HepG2 (cell line): ENCODE data around the gene RAP1A. TPM values are rescaled to one million over a fixed set of nuclear protein-coding genes. Genes with fewer than 3 reads are reported as not detected.
A peak's percentile ranks its signal among the peaks of the same experiment; 100 is the strongest.

Experiments used
- CREB1 ChIP-seq, 2 experiments: fragments of 450-650 bp in 1 of 2; IDR thresholded peaks; 2 replicates each; pipeline ENCODE4 v1.6.1; 2016 to 2017; ENCODE audit warnings: control low read depth in 1 of 2, mild to moderate bottlenecking in 1 of 2, missing compliant biosample characterization in 1 of 2, missing genetic modification characterization in 1 of 2
- GFI1 ChIP-seq: sonication (generic); formaldehyde crosslinking; IDR thresholded peaks from 2 replicates; pipeline ENCODE4 v1.5.0; 2020; ENCODE audit warnings: missing genetic modification reagents, mild to moderate bottlenecking, borderline replicate concordance
- HMG20A ChIP-seq: IDR thresholded peaks from 2 replicates; pipeline ENCODE4 v1.6.1; 2016; ENCODE audit warnings: borderline replicate concordance
- SMAD3 ChIP-seq: sonication (generic); formaldehyde crosslinking; IDR thresholded peaks from 2 replicates; pipeline ENCODE4 v1.4.0; 2020; ENCODE audit warnings: missing genetic modification reagents
- ZBTB7A ChIP-seq: sonication (generic); formaldehyde crosslinking; IDR thresholded peaks from 2 replicates; pipeline ENCODE4 v1.8.0; 2022; ENCODE audit warnings: mild to moderate bottlenecking, missing genetic modification reagents
- ZNF432 ChIP-seq: sonication (generic); formaldehyde crosslinking; IDR thresholded peaks from 2 replicates; pipeline ENCODE4 v1.5.0; 2020; ENCODE audit warnings: missing genetic modification reagents, mild to moderate bottlenecking, borderline replicate concordance
- ZNF614 ChIP-seq: IDR thresholded peaks from 2 replicates; pipeline ENCODE4 v1.6.1; 2018; ENCODE audit warnings: missing biosample characterization, missing genetic modification reagents, inconsistent platforms, borderline replicate concordance
- ZNF780A ChIP-seq: sonication (generic); formaldehyde crosslinking; IDR thresholded peaks from 2 replicates; pipeline ENCODE4 v1.8.0; 2022; ENCODE audit warnings: mild to moderate bottlenecking, missing genetic modification reagents, moderate library complexity
- ZNF790 ChIP-seq: sonication (generic); formaldehyde crosslinking; IDR thresholded peaks from 2 replicates; pipeline ENCODE4 v1.8.0; 2022; ENCODE audit warnings: missing genetic modification reagents, mild to moderate bottlenecking, borderline replicate concordance
- polyA plus RNA-seq, 8 experiments: library from polyadenylated mRNA; depleted of rRNA in 3 of 8; stranded (reverse) in 7 of 8; unstranded in 1 of 8; fragments of >200 nt; fragmentation: Illumina TruSeq in 4 of 8; extraction: Trizol in 4 of 8; gene quantifications; 2 replicates each; pipeline versions ENCODE4 v1.2.1 to v1.2.3, GENCODE V29; 2011 to 2016; ENCODE audit warnings: low read depth in 4 of 8, missing spikeins in 1 of 8, mixed read lengths in 1 of 8; ENCODE audit not compliant: insufficient read depth in 1 of 8
- total RNA-seq, 5 experiments: library from RNA; depleted of rRNA; stranded (reverse); fragments of >200 nt; fragmentation: Illumina TruSeq; extraction: Trizol; gene quantifications; 2 replicates each; pipeline ENCODE4 v1.2.3, GENCODE V29; 2016; ENCODE audit warnings: low read depth in 1 of 5
- TF ChIP-seq, protein P1 (sequence below): sonication (generic); formaldehyde crosslinking; IDR thresholded peaks from 2 replicates; pipeline ENCODE4 v1.5.1; 2020; ENCODE audit warnings: mild to moderate bottlenecking, missing genetic modification reagents, borderline replicate concordance
- TF ChIP-seq, protein P2 (sequence below): sonication (generic); formaldehyde crosslinking; conservative IDR thresholded peaks from 2 replicates; pipeline ENCODE4 v1.4.0; 2020; ENCODE audit warnings: missing genetic modification reagents
- TF ChIP-seq, protein P3 (sequence below): sonication (generic); formaldehyde crosslinking; IDR thresholded peaks from 2 replicates; pipeline ENCODE4 v1.5.0; 2020; ENCODE audit warnings: mild to moderate bottlenecking, missing genetic modification reagents, moderate library complexity

Gene RAP1A
- total and polyA plus RNA-seq, 2 of the 13 experiments (the other 11 are each of a cell fraction or from before 2014, with no cell fraction given) = 19.0 to 20.7 TPM

DNA sequence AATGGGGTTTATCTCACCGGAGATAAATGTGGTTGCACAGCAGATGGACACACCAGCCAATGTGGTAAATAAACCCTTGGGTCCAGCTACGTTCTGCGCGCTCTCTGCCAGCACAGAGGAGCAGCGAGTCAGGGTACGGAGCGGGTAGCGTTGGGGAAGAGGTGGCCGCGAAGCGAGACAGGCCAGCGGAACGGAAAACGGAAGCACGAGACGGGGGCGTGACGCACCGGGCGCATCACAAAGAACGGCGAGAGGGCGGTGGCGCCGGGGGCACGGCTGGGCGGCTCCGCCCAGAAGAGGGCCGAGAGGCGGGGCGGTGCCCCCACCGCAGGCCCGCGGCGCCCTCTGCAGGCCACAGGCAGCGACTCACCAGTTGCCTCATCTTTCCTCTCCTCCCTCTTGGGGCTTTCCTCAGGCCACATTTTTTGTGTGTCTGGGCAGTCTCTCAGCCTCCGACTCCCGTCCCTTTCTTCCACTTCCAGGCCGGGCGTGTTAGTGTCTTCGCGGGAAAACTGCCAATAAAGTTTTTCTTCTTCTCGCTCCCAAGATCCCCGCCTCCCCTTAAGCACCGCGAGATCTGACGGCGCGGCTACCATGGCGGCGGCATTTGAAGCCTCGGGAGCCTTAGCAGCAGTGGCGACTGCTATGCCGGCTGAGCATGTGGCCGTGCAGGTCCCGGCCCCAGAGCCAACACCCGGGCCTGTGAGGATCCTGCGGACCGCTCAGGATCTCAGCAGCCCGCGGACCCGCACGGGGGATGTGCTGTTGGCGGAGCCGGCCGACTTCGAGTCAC lies 135.9 kb downstream of the RAP1A start, which contains the start of gene DDX20 (continued):
- TF ChIP-seq ZNF780A (CRISPR knock-in tag) (no peak), HMG20A (CRISPR knock-in tag) (no peak), ZBTB7A (CRISPR knock-in tag) (no peak), GFI1 (CRISPR knock-in tag) (no peak), ZNF614 (CRISPR knock-in tag) (peak; percentile 40; the same call in 1 of the 2 replicates), ZNF432 (no peak), CREB1 (IDR thresholded peaks at IDR 0.05) (peak; percentile 81), CREB1 (CRISPR knock-in tag; IDR thresholded peaks at IDR 0.05) (no peak), ZNF790 (peak; percentile 86; the same call in 1 of the 2 replicates), SMAD3 (CRISPR knock-in tag) (no peak)
- TF ChIP-seq, protein P1, sequence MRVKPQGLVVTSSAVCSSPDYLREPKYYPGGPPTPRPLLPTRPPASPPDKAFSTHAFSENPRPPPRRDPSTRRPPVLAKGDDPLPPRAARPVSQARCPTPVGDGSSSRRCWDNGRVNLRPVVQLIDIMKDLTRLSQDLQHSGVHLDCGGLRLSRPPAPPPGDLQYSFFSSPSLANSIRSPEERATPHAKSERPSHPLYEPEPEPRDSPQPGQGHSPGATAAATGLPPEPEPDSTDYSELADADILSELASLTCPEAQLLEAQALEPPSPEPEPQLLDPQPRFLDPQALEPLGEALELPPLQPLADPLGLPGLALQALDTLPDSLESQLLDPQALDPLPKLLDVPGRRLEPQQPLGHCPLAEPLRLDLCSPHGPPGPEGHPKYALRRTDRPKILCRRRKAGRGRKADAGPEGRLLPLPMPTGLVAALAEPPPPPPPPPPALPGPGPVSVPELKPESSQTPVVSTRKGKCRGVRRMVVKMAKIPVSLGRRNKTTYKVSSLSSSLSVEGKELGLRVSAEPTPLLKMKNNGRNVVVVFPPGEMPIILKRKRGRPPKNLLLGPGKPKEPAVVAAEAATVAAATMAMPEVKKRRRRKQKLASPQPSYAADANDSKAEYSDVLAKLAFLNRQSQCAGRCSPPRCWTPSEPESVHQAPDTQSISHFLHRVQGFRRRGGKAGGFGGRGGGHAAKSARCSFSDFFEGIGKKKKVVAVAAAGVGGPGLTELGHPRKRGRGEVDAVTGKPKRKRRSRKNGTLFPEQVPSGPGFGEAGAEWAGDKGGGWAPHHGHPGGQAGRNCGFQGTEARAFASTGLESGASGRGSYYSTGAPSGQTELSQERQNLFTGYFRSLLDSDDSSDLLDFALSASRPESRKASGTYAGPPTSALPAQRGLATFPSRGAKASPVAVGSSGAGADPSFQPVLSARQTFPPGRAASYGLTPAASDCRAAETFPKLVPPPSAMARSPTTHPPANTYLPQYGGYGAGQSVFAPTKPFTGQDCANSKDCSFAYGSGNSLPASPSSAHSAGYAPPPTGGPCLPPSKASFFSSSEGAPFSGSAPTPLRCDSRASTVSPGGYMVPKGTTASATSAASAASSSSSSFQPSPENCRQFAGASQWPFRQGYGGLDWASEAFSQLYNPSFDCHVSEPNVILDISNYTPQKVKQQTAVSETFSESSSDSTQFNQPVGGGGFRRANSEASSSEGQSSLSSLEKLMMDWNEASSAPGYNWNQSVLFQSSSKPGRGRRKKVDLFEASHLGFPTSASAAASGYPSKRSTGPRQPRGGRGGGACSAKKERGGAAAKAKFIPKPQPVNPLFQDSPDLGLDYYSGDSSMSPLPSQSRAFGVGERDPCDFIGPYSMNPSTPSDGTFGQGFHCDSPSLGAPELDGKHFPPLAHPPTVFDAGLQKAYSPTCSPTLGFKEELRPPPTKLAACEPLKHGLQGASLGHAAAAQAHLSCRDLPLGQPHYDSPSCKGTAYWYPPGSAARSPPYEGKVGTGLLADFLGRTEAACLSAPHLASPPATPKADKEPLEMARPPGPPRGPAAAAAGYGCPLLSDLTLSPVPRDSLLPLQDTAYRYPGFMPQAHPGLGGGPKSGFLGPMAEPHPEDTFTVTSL = peak; percentile 57; the same call in 1 of the 2 replicates
- TF ChIP-seq, protein P2, sequence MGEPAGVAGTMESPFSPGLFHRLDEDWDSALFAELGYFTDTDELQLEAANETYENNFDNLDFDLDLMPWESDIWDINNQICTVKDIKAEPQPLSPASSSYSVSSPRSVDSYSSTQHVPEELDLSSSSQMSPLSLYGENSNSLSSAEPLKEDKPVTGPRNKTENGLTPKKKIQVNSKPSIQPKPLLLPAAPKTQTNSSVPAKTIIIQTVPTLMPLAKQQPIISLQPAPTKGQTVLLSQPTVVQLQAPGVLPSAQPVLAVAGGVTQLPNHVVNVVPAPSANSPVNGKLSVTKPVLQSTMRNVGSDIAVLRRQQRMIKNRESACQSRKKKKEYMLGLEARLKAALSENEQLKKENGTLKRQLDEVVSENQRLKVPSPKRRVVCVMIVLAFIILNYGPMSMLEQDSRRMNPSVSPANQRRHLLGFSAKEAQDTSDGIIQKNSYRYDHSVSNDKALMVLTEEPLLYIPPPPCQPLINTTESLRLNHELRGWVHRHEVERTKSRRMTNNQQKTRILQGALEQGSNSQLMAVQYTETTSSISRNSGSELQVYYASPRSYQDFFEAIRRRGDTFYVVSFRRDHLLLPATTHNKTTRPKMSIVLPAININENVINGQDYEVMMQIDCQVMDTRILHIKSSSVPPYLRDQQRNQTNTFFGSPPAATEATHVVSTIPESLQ = no peak
- TF ChIP-seq, protein P3, sequence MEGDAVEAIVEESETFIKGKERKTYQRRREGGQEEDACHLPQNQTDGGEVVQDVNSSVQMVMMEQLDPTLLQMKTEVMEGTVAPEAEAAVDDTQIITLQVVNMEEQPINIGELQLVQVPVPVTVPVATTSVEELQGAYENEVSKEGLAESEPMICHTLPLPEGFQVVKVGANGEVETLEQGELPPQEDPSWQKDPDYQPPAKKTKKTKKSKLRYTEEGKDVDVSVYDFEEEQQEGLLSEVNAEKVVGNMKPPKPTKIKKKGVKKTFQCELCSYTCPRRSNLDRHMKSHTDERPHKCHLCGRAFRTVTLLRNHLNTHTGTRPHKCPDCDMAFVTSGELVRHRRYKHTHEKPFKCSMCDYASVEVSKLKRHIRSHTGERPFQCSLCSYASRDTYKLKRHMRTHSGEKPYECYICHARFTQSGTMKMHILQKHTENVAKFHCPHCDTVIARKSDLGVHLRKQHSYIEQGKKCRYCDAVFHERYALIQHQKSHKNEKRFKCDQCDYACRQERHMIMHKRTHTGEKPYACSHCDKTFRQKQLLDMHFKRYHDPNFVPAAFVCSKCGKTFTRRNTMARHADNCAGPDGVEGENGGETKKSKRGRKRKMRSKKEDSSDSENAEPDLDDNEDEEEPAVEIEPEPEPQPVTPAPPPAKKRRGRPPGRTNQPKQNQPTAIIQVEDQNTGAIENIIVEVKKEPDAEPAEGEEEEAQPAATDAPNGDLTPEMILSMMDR (CRISPR knock-in tag) = peak; percentile 88
